Keratinocyte (primary cell): ENCODE results near the gene EPAS1. TPM values are rescaled to one million over a fixed set of nuclear protein-coding genes. Genes with fewer than 3 reads are reported as not detected.
A peak's percentile ranks its signal among the peaks of the same experiment; 100 is the strongest.

ENCODE experiments used
- DNase-seq: peaks from one replicate; pipeline ENCODE4 v3.0.0-alpha.2; 2011; ENCODE audit warnings: low read depth, missing footprints, low spot score
- FAIRE-seq: peaks from 2 replicates; lab custom pipeline; 2011; peaks lifted over from hg19 to GRCh38; lab: Jason Lieb, UNC
- H2AFZ ChIP-seq: 2 replicates; pipeline ENCODE4 v1.6.0; 2012; ENCODE audit warnings: low read length, control low read depth, inconsistent platforms; ENCODE audit not compliant: control insufficient read depth
- H3K27ac ChIP-seq: 2 replicates; pipeline ENCODE4 v1.5.1; 2011; ENCODE audit warnings: low read length; ENCODE audit not compliant: control insufficient read depth, insufficient read depth
- H3K27me3 ChIP-seq: 3 replicates; pipeline ENCODE4 v1.6.0; 2011; ENCODE audit warnings: low read length; ENCODE audit not compliant: control insufficient read depth, insufficient read depth; ENCODE audit errors: extremely low read depth
- H3K36me3 ChIP-seq, 2 experiments: 2 replicates in 1 of 2; 3 replicates in 1 of 2; pipeline ENCODE4 v1.5.1; 2011; ENCODE audit warnings: low read length in 2 of 2, mild to moderate bottlenecking in 1 of 2; ENCODE audit not compliant: control insufficient read depth in 2 of 2, insufficient read depth in 2 of 2; ENCODE audit errors: extremely low read depth in 1 of 2
- H3K4me1 ChIP-seq: 3 replicates; pipeline ENCODE4 v1.5.1; 2011; ENCODE audit warnings: low read length; ENCODE audit not compliant: control insufficient read depth, insufficient read depth; ENCODE audit errors: extremely low read depth
- H3K4me2 ChIP-seq: 3 replicates; pipeline ENCODE4 v1.6.0; 2011; ENCODE audit warnings: low read depth, low read length; ENCODE audit not compliant: control insufficient read depth, insufficient read depth; ENCODE audit errors: extremely low read depth
- H3K4me3 ChIP-seq, 3 experiments: fragments of 200-600 bp in 1 of 3; sonication (generic) in 1 of 3; 2 replicates in 2 of 3; 3 replicates in 1 of 3; pipeline ENCODE4 v1.5.1; 2011 to 2016; ENCODE audit warnings: low read length in 3 of 3, mild to moderate bottlenecking in 3 of 3, control low read depth in 2 of 3, inconsistent platforms in 1 of 3, low read depth in 1 of 3, mixed read lengths in 1 of 3, mixed run types in 1 of 3, moderate library complexity in 1 of 3; ENCODE audit not compliant: control insufficient read depth in 2 of 3, insufficient read depth in 2 of 3; ENCODE audit errors: extremely low read depth in 1 of 3
- H3K79me2 ChIP-seq: 2 replicates; pipeline ENCODE4 v1.6.0; 2012; ENCODE audit warnings: low read length; ENCODE audit not compliant: control insufficient read depth, insufficient read depth
- H3K9ac ChIP-seq: 3 replicates; pipeline ENCODE4 v1.6.0; 2011; ENCODE audit warnings: low read length; ENCODE audit not compliant: control insufficient read depth, insufficient read depth; ENCODE audit errors: extremely low read depth
- H3K9me1 ChIP-seq: 3 replicates; pipeline ENCODE4 v1.6.0; 2011; ENCODE audit warnings: low read length; ENCODE audit not compliant: control insufficient read depth, insufficient read depth; ENCODE audit errors: extremely low read depth
- H3K9me3 ChIP-seq: 2 replicates; pipeline ENCODE4 v1.5.1; 2012; ENCODE audit warnings: low read depth, low read length; ENCODE audit not compliant: control insufficient read depth
- H4K20me1 ChIP-seq: 3 replicates; pipeline ENCODE4 v1.6.0; 2011; ENCODE audit warnings: low read length; ENCODE audit not compliant: control insufficient read depth, insufficient read depth; ENCODE audit errors: extremely low read depth
- EZH2 ChIP-seq: IDR thresholded peaks from one replicate; pipeline ENCODE4 v1.6.1; 2012; ENCODE audit warnings: inconsistent platforms, mild to moderate bottlenecking, low read length, moderate library complexity
- dilution Hi-C: fragments of 300-500 bp; cut with MboI; formaldehyde crosslinking; loops from one replicate; pipeline ENCODE4 v1.7.0; 2020; ENCODE audit warnings: low sequenced_read_pairs; ENCODE audit not compliant: extremely low pct_ligation_motif_present
- polyA plus RNA-seq, 5 experiments: library from polyadenylated mRNA; depleted of rRNA in 3 of 5; stranded (reverse) in 3 of 5; stranded (forward) in 1 of 5; unstranded in 1 of 5; fragments of >200 nt; gene quantifications; 1 replicate in 1 of 5; 2 replicates in 3 of 5; 3 replicates in 1 of 5; pipeline versions ENCODE4 v1.2.1 to v1.2.3, GENCODE V29; 2011 to 2012; ENCODE audit warnings: missing spikeins in 2 of 5, low read depth in 1 of 5, low replicate concordance in 1 of 5
- TF ChIP-seq, protein P1 (sequence below), 3 experiments: IDR thresholded peaks in 1 of 3; conservative IDR thresholded peaks in 1 of 3; optimal IDR thresholded peaks in 1 of 3; 2 replicates in 2 of 3; 3 replicates in 1 of 3; pipeline versions ENCODE3 to v1.5.1; 2011; ENCODE audit warnings: low read length in 3 of 3, mild to moderate bottlenecking in 3 of 3, moderate library complexity in 2 of 3, control low read depth in 1 of 3, inconsistent platforms in 1 of 3; ENCODE audit not compliant: insufficient read depth in 2 of 3; ENCODE audit errors: extremely low read depth in 1 of 3

Gene EPAS1
- polyA plus RNA-seq, 1 donor (not counting 4 experiments of a cell fraction or from before 2014, with no cell fraction given), result 96.7 TPM

GRCh38 chr2:46364797-46365457 is 67.7 kb downstream of the EPAS1 start:
- H3K4me2 ChIP-seq, result no peak overlapping the region
- H3K27ac ChIP-seq, result no peak overlapping the region
- TF ChIP-seq EZH2, result no peak
- TF ChIP-seq, protein P1, sequence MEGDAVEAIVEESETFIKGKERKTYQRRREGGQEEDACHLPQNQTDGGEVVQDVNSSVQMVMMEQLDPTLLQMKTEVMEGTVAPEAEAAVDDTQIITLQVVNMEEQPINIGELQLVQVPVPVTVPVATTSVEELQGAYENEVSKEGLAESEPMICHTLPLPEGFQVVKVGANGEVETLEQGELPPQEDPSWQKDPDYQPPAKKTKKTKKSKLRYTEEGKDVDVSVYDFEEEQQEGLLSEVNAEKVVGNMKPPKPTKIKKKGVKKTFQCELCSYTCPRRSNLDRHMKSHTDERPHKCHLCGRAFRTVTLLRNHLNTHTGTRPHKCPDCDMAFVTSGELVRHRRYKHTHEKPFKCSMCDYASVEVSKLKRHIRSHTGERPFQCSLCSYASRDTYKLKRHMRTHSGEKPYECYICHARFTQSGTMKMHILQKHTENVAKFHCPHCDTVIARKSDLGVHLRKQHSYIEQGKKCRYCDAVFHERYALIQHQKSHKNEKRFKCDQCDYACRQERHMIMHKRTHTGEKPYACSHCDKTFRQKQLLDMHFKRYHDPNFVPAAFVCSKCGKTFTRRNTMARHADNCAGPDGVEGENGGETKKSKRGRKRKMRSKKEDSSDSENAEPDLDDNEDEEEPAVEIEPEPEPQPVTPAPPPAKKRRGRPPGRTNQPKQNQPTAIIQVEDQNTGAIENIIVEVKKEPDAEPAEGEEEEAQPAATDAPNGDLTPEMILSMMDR (optimal IDR thresholded peaks at IDR 0.05 in 1 of 3, IDR thresholded peaks at IDR 0.05 in 1 of 3, conservative IDR thresholded peaks at IDR 0.05 in 1 of 3; ENCODE audit: extremely low read depth in 1 of 3, insufficient read depth in 2 of 3, low read length in 3 of 3), result peak; percentile 61 to 68 (median 62)
- H3K9me1 ChIP-seq, result no peaks in the 10 kb centered on the region
- DNase-seq (peak; percentile 26), FAIRE-seq (peak; percentile 46)
- peaks cover 3% of the 10 kb centered on the region for H4K20me1 ChIP-seq
- H3K4me3 ChIP-seq, result no peak overlapping the region
- peaks cover 31 to 49% of the 10 kb centered on the region in 2 experiments for H3K36me3 ChIP-seq
- no peaks in the 10 kb centered on the region for H3K27me3 ChIP-seq
- H3K4me1 ChIP-seq, result no peaks in the 10 kb centered on the region
- dilution Hi-C loops, result no loop called here
- no peak overlapping the region for H2AFZ ChIP-seq
- no peaks in the 10 kb centered on the region for H3K9me3 ChIP-seq
- no peaks in the 10 kb centered on the region for H3K79me2 ChIP-seq
- no peak overlapping the region for H3K9ac ChIP-seq

DNA sequence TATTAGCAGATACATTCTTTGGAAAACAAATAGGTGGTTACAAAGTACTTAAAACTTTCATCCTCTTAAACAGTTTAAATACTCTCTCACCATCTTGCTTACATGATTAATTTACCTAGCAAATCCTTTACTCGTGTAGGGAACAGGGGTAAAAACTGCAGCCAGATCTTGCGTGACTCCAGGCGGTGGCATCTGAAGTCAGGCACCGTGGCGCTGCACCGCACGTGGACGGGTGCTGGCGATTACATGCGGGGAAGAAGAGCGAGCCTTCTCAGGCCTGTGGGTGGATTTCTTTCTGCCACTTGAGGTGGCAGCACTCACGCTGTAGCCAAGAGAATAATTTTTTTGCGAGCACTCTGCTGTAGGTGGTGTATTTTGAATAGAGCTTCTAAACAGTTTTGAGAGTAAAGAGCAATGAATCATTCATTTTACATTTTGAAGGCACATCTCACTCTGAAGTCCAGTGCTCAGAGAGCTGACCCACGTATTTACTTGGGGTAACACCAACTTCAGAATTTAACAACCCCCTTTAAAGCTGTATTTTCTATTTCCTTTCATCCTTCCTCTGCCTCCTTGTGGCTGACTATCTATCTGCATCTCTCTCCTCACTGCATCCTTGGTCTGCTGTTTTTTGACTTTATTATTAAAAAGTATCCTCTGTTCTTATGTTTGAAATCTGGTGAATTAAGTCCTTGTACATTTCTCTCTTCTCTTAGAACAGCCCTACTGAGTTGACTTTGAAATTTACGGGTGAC is 68.9 kb downstream of the EPAS1 start:
- Histone ChIP-seq H3K27ac (no peak overlapping the region), H3K9me1 (no peaks in the 10 kb centered on the region), H3K4me1 (no peaks in the 10 kb centered on the region), H2AFZ (no peak overlapping the region), H3K36me3 (peaks cover 25 to 50% of the 10 kb centered on the region in 2 experiments), H3K4me3 (no peak overlapping the region), H4K20me1 (peaks cover 3% of the 10 kb centered on the region), H3K27me3 (no peaks in the 10 kb centered on the region), H3K9me3 (no peaks in the 10 kb centered on the region), H3K79me2 (no peaks in the 10 kb centered on the region), H3K9ac (no peak overlapping the region), H3K4me2 (no peak overlapping the region)
- FAIRE-seq, result no peak
- no peak for DNase-seq
- dilution Hi-C loops, result no loop called here
- TF ChIP-seq, protein P1 (optimal IDR thresholded peaks at IDR 0.05 in 1 of 3, IDR thresholded peaks at IDR 0.05 in 1 of 3, conservative IDR thresholded peaks at IDR 0.05 in 1 of 3; ENCODE audit: extremely low read depth in 1 of 3, insufficient read depth in 2 of 3, low read length in 3 of 3), result peak in 2 of 3 experiments; percentile 19 to 22
- TF ChIP-seq EZH2, result no peak
